Mesendoderm (in vitro differentiated cells): ENCODE data around the gene PPP3R1.
A peak's percentile ranks its signal among the peaks of the same experiment; 100 is the strongest.

Source experiments
- DNase-seq: peaks from one replicate; pipeline ENCODE4 v3.0.0; 2013
- H2AK5ac ChIP-seq: 2 replicates; pipeline ENCODE4 v1.6.1; 2013; ENCODE audit warnings: low read length, inconsistent platforms
- H2BK120ac ChIP-seq: 2 replicates; pipeline ENCODE4 v1.6.1; 2013; ENCODE audit warnings: low read depth, mild to moderate bottlenecking, low read length, moderate library complexity, mixed read lengths
- H2BK15ac ChIP-seq: replicated peaks from 2 replicates; pipeline ENCODE4 v1.6.1; 2013; ENCODE audit warnings: low read depth, mild to moderate bottlenecking, moderate library complexity
- H2BK5ac ChIP-seq: 2 replicates; pipeline ENCODE4 v1.6.1; 2013; ENCODE audit warnings: low read length, inconsistent platforms
- H3K18ac ChIP-seq: 2 replicates; pipeline ENCODE4 v1.6.1; 2013; ENCODE audit warnings: mild to moderate bottlenecking, low read length, mixed read lengths
- H3K23ac ChIP-seq: one replicate; pipeline ENCODE4 v1.6.1; 2013; ENCODE audit warnings: low read length
- H3K27ac ChIP-seq: 2 replicates; pipeline ENCODE4 v1.5.1; 2013; ENCODE audit warnings: low read depth, mild to moderate bottlenecking, inconsistent platforms, low read length, moderate library complexity
- H3K27me3 ChIP-seq: 2 replicates; pipeline ENCODE4 v1.6.1; 2013; ENCODE audit warnings: low read length, control low read depth, mild to moderate bottlenecking, inconsistent platforms; ENCODE audit not compliant: insufficient read depth, poor library complexity
- H3K36me3 ChIP-seq: 2 replicates; pipeline ENCODE4 v1.6.1; 2013; ENCODE audit warnings: low read length, inconsistent platforms; ENCODE audit not compliant: control insufficient read depth, insufficient read depth
- H3K4ac ChIP-seq: one replicate; pipeline ENCODE4 v1.6.1; 2013; ENCODE audit warnings: low read depth, mild to moderate bottlenecking, low read length, moderate library complexity
- H3K4me1 ChIP-seq: 2 replicates; pipeline ENCODE4 v1.6.1; 2013; ENCODE audit warnings: low read depth, low read length, inconsistent platforms; ENCODE audit not compliant: control insufficient read depth
- H3K4me2 ChIP-seq: 2 replicates; pipeline ENCODE4 v1.6.1; 2013; ENCODE audit warnings: low read length
- H3K4me3 ChIP-seq: 2 replicates; pipeline ENCODE4 v1.5.1; 2013; ENCODE audit warnings: mild to moderate bottlenecking, low read length
- H3K56ac ChIP-seq: one replicate; pipeline ENCODE4 v1.6.1; 2013; ENCODE audit warnings: low read length
- H3K79me1 ChIP-seq: 2 replicates; pipeline ENCODE4 v1.6.1; 2013; ENCODE audit warnings: low read length, inconsistent platforms
- H3K79me2 ChIP-seq: 2 replicates; pipeline ENCODE4 v1.6.1; 2013; ENCODE audit warnings: mild to moderate bottlenecking, low read length; ENCODE audit not compliant: control insufficient read depth, insufficient read depth
- H3K9ac ChIP-seq: 2 replicates; pipeline ENCODE4 v1.6.1; 2013; ENCODE audit warnings: low read length, inconsistent platforms
- H4K5ac ChIP-seq: one replicate; pipeline ENCODE4 v1.6.1; 2013; ENCODE audit warnings: low read length
- H4K8ac ChIP-seq: one replicate; pipeline ENCODE4 v1.6.1; 2013; ENCODE audit warnings: low read depth, mild to moderate bottlenecking, control low read depth, low read length, moderate library complexity
- WGBS: extraction: QIAGEN DNeasy Blood & Tissue Kit; methylation state at CpG from one replicate; pipeline ENCODE4 v1.1.7; 2013; ENCODE audit warnings: low lambda C conversion rate, missing lambda C conversion rate; ENCODE audit not compliant: insufficient coverage; ENCODE audit errors: extremely low coverage; 5-methylcytosine and 5-hydroxymethylcytosine counted together

The PPP3R1 gene

DNA sequence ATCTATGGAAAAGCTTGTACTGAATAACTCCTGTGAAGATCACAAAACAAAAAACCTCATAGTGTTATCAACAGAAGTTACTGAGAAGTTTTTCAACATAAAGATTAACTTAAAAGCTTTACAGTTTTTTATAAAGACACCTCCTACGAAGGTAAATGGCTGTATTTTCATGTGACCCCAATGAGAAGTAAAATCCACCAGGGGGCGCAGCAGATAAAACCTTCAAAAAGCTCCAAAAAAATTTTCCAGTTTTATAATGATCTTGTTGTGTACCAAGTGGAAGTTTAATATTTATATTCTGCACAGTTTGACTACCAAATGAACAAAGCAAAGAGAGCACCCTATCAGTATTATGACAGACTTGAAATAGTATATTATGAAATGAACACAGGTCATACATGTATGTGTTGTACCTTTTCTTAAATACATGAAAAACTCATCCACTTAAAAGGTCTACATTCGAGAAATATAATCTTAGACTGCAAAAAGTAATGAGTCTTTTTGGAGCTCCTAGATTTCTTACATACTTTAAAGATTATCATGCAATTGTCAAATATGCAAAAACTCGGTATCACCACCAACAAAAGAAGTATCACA is 56.1 kb downstream of the PPP3R1 start:
- H2BK15ac ChIP-seq, result no peak overlapping the region
- no peak overlapping the region for H2BK5ac ChIP-seq
- H4K5ac ChIP-seq, result no peak overlapping the region
- no peak overlapping the region for H3K18ac ChIP-seq
- no peak overlapping the region for H3K4me2 ChIP-seq
- H3K4me3 ChIP-seq, result no peak overlapping the region
- no peak overlapping the region for H3K27ac ChIP-seq
- peaks cover 11% of the 10 kb centered on the region for H3K79me2 ChIP-seq
- no peak for DNase-seq
- H2BK120ac ChIP-seq, result no peak overlapping the region
- no peak overlapping the region for H4K8ac ChIP-seq
- no peak overlapping the region for H3K4ac ChIP-seq
- no peak overlapping the region for H3K9ac ChIP-seq
- H3K27me3 ChIP-seq, result no peaks in the 10 kb centered on the region
- no peak overlapping the region for H3K56ac ChIP-seq
- H3K4me1 ChIP-seq, result peaks cover 3% of the 10 kb centered on the region
- H2AK5ac ChIP-seq, result no peak overlapping the region
- WGBS, result no CpG with 5 or more reads among the region's 4 CpGs
- H3K23ac ChIP-seq, result no peak overlapping the region
- H3K79me1 ChIP-seq, result peaks cover 3% of the 10 kb centered on the region
- H3K36me3 ChIP-seq, result no peaks in the 10 kb centered on the region

DNA sequence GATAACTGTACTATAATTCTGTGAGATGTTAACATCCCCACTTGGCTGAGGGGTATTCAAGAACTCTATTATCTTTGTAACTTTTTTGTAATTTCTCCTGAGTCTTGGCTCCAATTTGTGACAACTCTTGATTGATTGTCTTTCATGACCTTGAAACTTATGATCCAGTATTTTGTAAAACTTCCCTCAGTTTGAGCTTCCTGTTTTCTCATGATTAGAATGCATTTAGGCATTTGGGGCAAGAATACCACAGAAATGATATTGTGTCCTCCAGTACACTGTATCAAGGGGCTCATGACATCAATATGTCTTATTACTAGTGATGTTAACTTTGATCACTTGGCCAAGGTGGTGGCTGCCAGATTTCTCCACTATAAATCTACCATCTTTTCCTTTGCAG is 57.2 kb downstream of the PPP3R1 start:
- Histone ChIP-seq H3K4me2 (no peak overlapping the region), H2BK5ac (no peak overlapping the region), H3K23ac (no peak overlapping the region), H3K56ac (no peak overlapping the region), H3K79me1 (peaks cover 6% of the 10 kb centered on the region), H3K4ac (no peak overlapping the region), H3K4me3 (no peak overlapping the region), H3K9ac (no peak overlapping the region), H2BK120ac (no peak overlapping the region), H4K5ac (no peak overlapping the region), H3K4me1 (peaks cover 3% of the 10 kb centered on the region), H2BK15ac (no peak overlapping the region), H3K36me3 (no peaks in the 10 kb centered on the region), H4K8ac (no peak overlapping the region), H2AK5ac (no peak overlapping the region), H3K18ac (no peak overlapping the region), H3K79me2 (peaks cover 16% of the 10 kb centered on the region), H3K27ac (no peak overlapping the region), H3K27me3 (peaks cover 1% of the 10 kb centered on the region)
- DNase-seq, result no peak

DNA sequence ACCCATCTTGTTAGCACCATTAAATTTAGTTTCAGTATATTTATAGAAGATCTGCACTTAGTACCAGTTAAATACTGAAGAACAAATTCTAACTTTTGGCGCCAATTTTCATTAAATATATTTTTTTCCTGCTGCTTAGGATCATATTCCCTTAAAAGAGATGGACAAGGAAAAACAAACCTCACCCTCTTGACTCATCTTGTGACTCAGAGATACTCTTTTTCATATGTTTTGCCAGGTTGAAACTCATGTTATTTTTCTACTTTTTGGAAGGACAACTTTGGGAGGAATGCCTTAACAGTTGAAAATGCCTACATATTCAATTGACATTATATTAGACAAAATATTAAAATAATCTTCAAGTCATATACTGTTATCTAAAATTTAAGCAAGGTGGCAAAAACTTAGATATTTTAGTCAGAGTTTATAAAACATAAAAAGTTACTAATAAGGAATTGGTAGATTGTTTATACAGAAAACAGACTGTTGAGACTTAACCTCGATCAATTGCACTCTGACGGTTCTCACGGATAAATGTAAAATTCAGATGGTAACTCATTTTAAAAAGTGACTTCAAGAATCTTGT is 58.5 kb downstream of the PPP3R1 start:
- no peak overlapping the region for H3K27ac ChIP-seq
- H3K9ac ChIP-seq, result no peak overlapping the region
- no peak for DNase-seq
- no peak overlapping the region for H4K8ac ChIP-seq
- no peak overlapping the region for H3K4me3 ChIP-seq
- peaks cover 16% of the 10 kb centered on the region for H3K79me2 ChIP-seq
- H3K18ac ChIP-seq, result no peak overlapping the region
- H3K4ac ChIP-seq, result no peak overlapping the region
- no peak overlapping the region for H4K5ac ChIP-seq
- no peaks in the 10 kb centered on the region for H3K36me3 ChIP-seq
- H3K56ac ChIP-seq, result no peak overlapping the region
- no peak overlapping the region for H2BK15ac ChIP-seq
- H2BK120ac ChIP-seq, result no peak overlapping the region
- peaks cover 3% of the 10 kb centered on the region for H3K4me1 ChIP-seq
- H3K4me2 ChIP-seq, result no peak overlapping the region
- H3K23ac ChIP-seq, result no peak overlapping the region
- peaks cover 6% of the 10 kb centered on the region for H3K79me1 ChIP-seq
- WGBS, result no CpG with 5 or more reads among the region's 4 CpGs
- no peak overlapping the region for H2AK5ac ChIP-seq
- H2BK5ac ChIP-seq, result no peak overlapping the region
- H3K27me3 ChIP-seq, result peaks cover 1% of the 10 kb centered on the region

DNA sequence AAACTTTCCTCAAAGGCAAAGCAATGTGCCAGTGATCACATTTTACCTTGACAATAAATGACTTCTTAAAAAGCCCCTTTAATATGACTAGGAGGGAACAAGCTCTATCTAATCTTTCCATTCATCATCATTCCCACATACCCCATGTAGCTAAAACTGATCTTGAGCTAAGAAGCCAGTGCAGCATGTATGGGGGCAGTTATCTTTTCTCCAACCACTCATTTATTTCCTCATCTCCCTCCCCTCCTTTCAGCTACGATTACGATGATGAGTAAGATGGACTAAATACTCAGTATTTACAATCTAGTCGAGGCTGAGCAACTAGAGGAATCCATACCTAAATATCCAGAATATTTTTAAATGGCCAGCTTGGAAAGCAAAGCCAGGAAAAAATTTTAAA is 59.2 kb downstream of the PPP3R1 start:
- H3K27ac ChIP-seq, result no peak overlapping the region
- H3K4me2 ChIP-seq, result no peak overlapping the region
- H4K5ac ChIP-seq, result no peak overlapping the region
- no peak overlapping the region for H3K56ac ChIP-seq
- H2BK5ac ChIP-seq, result no peak overlapping the region
- H2AK5ac ChIP-seq, result no peak overlapping the region
- no peak overlapping the region for H3K4me3 ChIP-seq
- H4K8ac ChIP-seq, result no peak overlapping the region
- H3K36me3 ChIP-seq, result no peaks in the 10 kb centered on the region
- H3K27me3 ChIP-seq, result peaks cover 1% of the 10 kb centered on the region
- H3K23ac ChIP-seq, result no peak overlapping the region
- H3K79me1 ChIP-seq, result peaks cover 7% of the 10 kb centered on the region
- no peak overlapping the region for H3K9ac ChIP-seq
- H3K4me1 ChIP-seq, result peaks cover 3% of the 10 kb centered on the region
- no peak overlapping the region for H3K18ac ChIP-seq
- no peak overlapping the region for H2BK15ac ChIP-seq
- no CpG with 5 or more reads among the region's 3 CpGs for WGBS
- no peak overlapping the region for H3K4ac ChIP-seq
- no peak overlapping the region for H2BK120ac ChIP-seq
- peak; percentile 59 for DNase-seq
- H3K79me2 ChIP-seq, result peaks cover 18% of the 10 kb centered on the region

GRCh38 chr2:68190991-68191731 is 61.2 kb downstream of the PPP3R1 start:
- Histone ChIP-seq H3K23ac (no peak overlapping the region), H4K5ac (no peak overlapping the region), H2BK15ac (no peak overlapping the region), H3K4ac (no peak overlapping the region), H3K79me2 (peaks cover 14% of the 10 kb centered on the region), H3K27me3 (peaks cover 1% of the 10 kb centered on the region), H3K4me2 (no peak overlapping the region), H3K36me3 (no peaks in the 10 kb centered on the region), H2BK5ac (no peak overlapping the region), H3K4me3 (no peak overlapping the region), H3K4me1 (peaks cover 3% of the 10 kb centered on the region), H4K8ac (no peak overlapping the region), H3K27ac (no peak overlapping the region), H3K79me1 (peaks cover 7% of the 10 kb centered on the region), H3K18ac (no peak overlapping the region), H2BK120ac (no peak overlapping the region), H3K9ac (no peak overlapping the region), H3K56ac (no peak overlapping the region), H2AK5ac (no peak overlapping the region)
- no CpG with 5 or more reads among the region's 3 CpGs for WGBS
- DNase-seq, result no peak
